GM06990 (cell line): ENCODE results near the gene FNBP1L.

Experiments used
- DNase-seq: peaks from one replicate; pipeline ENCODE4 v3.0.0-alpha.2; 2011; ENCODE audit not compliant: insufficient read length; ENCODE audit errors: extremely low read depth
- H3K27me3 ChIP-seq: replicated peaks from 2 replicates; pipeline ENCODE4 v1.6.0; 2011; ENCODE audit warnings: low read length; ENCODE audit not compliant: control insufficient read depth, insufficient read depth
- H3K36me3 ChIP-seq: 2 replicates; pipeline ENCODE4 v1.5.1; 2011; ENCODE audit warnings: low read length; ENCODE audit not compliant: control insufficient read depth, insufficient read depth
- H3K4me3 ChIP-seq: replicated peaks from 2 replicates; pipeline ENCODE4 v1.5.1; 2011; ENCODE audit warnings: low read depth, mild to moderate bottlenecking, control low read depth, low read length
- CTCF ChIP-seq: IDR thresholded peaks from 2 replicates; pipeline ENCODE4 v1.5.1; 2011; ENCODE audit warnings: low read length, control low read depth, mild to moderate bottlenecking, inconsistent platforms; ENCODE audit not compliant: insufficient read depth, poor library complexity, severe bottlenecking

The FNBP1L gene

DNA sequence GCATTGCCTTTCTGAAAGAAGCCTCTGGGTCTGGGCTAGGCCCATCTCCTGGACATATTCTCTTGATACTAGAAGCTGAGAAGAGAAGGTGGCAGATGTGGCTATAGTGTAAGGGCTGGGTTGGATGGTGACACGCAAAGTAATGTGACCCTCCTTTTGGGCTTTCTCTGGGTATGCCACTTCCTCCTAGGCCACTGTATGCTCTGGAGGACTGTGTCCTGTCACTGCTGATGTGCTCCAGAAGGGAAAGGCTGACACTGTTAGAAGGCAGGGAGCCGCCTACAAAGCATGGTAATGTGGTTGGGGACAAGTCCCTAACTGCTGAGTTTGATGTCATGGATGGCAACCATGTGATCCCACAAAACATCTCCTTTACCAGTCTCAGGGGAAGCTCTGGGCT, 121.6 kb downstream of the FNBP1L start:
- Histone ChIP-seq H3K27me3 (no peaks in the 10 kb centered on the region), H3K4me3 (no peak overlapping the region), H3K36me3 (no peaks in the 10 kb centered on the region; the same call in none of the 2 replicates)
- no peak for DNase-seq
- TF ChIP-seq CTCF = no peak

DNA sequence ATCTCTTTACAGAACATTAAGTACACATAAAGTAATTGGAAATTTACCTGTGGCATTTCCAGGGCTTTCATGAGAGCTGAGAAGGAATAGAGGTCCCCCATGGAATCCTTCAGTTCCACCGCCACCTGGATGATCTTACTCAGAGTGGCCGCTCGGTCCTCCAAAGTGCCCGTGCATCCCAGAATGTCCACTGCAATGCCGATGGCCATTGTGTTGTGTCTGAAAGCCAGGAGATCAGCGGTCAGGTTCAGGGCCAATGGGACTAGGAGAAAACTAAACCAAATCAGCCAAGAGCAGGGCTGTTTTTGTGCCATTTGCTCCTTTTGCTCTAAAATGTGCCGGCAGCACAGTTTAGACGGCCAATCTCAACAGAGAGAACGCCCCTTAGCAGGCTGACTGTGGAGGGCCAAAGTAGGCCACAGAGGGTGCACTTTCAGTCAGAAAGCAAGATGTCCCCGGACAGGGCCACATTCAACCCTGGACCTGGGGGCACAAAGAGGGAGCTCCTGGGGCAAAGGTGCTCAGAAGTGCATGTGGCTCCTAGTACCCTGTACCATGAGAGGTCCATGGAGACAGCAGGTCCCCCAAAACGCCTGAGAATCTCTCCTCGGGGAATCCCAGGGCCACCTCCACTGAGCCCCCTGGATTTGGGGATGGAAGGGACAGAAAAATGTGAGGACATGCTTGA, 123.8 kb downstream of the FNBP1L start:
- TF ChIP-seq CTCF = no peak
- Histone ChIP-seq H3K36me3 (no peaks in the 10 kb centered on the region; the same call in 1 of the 2 replicates), H3K27me3 (no peaks in the 10 kb centered on the region), H3K4me3 (no peak overlapping the region)
- DNase-seq = no peak

- TF ChIP-seq CTCF = no peak
- DNase-seq = no peak
- no peak overlapping the region for H3K4me3 ChIP-seq
- H3K36me3 ChIP-seq = no peaks in the 10 kb centered on the region; the same call in 1 of the 2 replicates
- H3K27me3 ChIP-seq = no peaks in the 10 kb centered on the region
Observed at GRCh38 chr1:93573940-93574469, 126.1 kb downstream of the FNBP1L start.

GRCh38 chr1:93574511-93574910, 126.6 kb downstream of the FNBP1L start:
- Histone ChIP-seq H3K4me3 (no peak overlapping the region), H3K27me3 (no peaks in the 10 kb centered on the region), H3K36me3 (no peaks in the 10 kb centered on the region; the same call in 1 of the 2 replicates)
- TF ChIP-seq CTCF = no peak
- DNase-seq = no peak

DNA sequence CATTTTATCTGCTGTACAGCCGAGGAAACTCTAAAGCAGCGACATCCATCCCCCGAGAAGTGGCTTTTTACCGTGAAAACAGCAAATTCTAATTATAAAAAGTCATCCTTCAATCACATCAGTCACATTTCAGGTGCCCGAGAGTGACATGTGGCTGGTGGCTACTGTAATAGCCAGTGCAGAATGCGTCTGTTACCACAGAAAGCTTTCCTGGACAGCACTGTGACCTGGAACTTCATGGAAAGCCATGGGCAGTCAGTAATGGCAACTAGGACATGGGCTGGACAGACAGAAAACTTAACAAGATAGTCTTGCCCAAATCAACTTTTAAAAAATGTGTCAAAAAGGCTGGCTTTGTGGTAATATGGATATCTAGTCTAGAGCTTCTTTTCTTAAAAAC, 127.1 kb downstream of the FNBP1L start:
- no peak overlapping the region for H3K4me3 ChIP-seq
- no peaks in the 10 kb centered on the region; the same call in 1 of the 2 replicates for H3K36me3 ChIP-seq
- DNase-seq = no peak
- H3K27me3 ChIP-seq = no peaks in the 10 kb centered on the region
- TF ChIP-seq CTCF = no peak
